Activated CD4-positive, CD25-positive, alpha-beta regulatory T cell treated with anti-CD3 and anti-CD28 coated beads, Interleukin-2, amount 50 U/mL, for 24 hours (primary cell): ENCODE data around the gene HOXD8.

Experiments used
- ATAC-seq, 2 donors: fragments of 150-1000 bp; cut with Tn5 transposase; one replicate each; pipeline ENCODE4 v1.10.0; 2021; ENCODE audit warnings: mild to moderate bottlenecking in 1 of 2, moderate library complexity in 1 of 2

Gene HOXD8

GRCh38 chr2:176174824-176175708, 45.6 kb downstream of the HOXD8 start:
- ATAC-seq, result no peak

GRCh38 chr2:176175709-176176607, 46.5 kb downstream of the HOXD8 start:
- no peak for ATAC-seq

- ATAC-seq, result no peak
Measured at GRCh38 chr2:176177580-176178037, 48.1 kb downstream of the HOXD8 start.

- no peak for ATAC-seq
Measured at GRCh38 chr2:176178038-176178756, 48.7 kb downstream of the HOXD8 start.

GRCh38 chr2:176178757-176179295, 49.3 kb downstream of the HOXD8 start:
- no peak for ATAC-seq

- ATAC-seq, result no peak
Measured at GRCh38 chr2:176181551-176181950, 52.0 kb downstream of the HOXD8 start.
